Vagina (tissue), 2 donors: ENCODE results near the gene TIPARP. TPM values are rescaled to one million over a fixed set of nuclear protein-coding genes. Genes with fewer than 3 reads are reported as not detected.
A peak's percentile ranks its signal among the peaks of the same experiment; 100 is the strongest.

Experiments
- DNase-seq, 2 donors: peaks; one replicate each; pipeline ENCODE4 v3.0.0-alpha.2; 2017; ENCODE audit errors: extremely low spot score in 2 of 2
- H3K27ac ChIP-seq: fragments of 200-600 bp; sonication (generic); one replicate; pipeline ENCODE4 v1.5.1; 2019
- H3K27me3 ChIP-seq: fragments of 200-600 bp; sonication (generic); one replicate; pipeline ENCODE4 v1.5.1; 2019
- H3K36me3 ChIP-seq, 2 donors: fragments of 200-600 bp; sonication (generic); one replicate each; pipeline ENCODE4 v1.5.1; 2017 to 2019
- H3K4me1 ChIP-seq: fragments of 200-600 bp; sonication (generic); one replicate; pipeline ENCODE4 v1.5.1; 2019
- H3K4me3 ChIP-seq, 2 donors: fragments of 200-600 bp; sonication (generic); 1 replicate in 1 of 2; 2 replicates in 1 of 2; pipeline ENCODE4 v1.5.1; 2016 to 2019
- H3K9me3 ChIP-seq: fragments of 200-600 bp; sonication (generic); one replicate; pipeline ENCODE4 v1.5.1; 2019
- CTCF ChIP-seq, 3 experiments: fragments of 450-650 bp in 2 of 3; fragments of 200-600 bp in 1 of 3; sonication (generic) in 1 of 3; IDR thresholded peaks; one replicate each; pipeline ENCODE4 v1.5.1; 2017 to 2019; ENCODE audit warnings: antibody characterized with exemption in 3 of 3, mild to moderate bottlenecking in 2 of 3, moderate library complexity in 2 of 3
- POLR2A ChIP-seq, 2 donors: fragments of 450-650 bp; IDR thresholded peaks; one replicate each; pipeline ENCODE4 v1.6.1; 2017; ENCODE audit warnings: antibody characterized with exemption in 2 of 2, mild to moderate bottlenecking in 2 of 2, moderate library complexity in 2 of 2
- POLR2AphosphoS5 ChIP-seq, 2 donors: sonication (generic); formaldehyde crosslinking; IDR thresholded peaks; one replicate each; pipeline ENCODE4 v1.9.0; 2017; ENCODE audit warnings: antibody characterized with exemption in 2 of 2, mild to moderate bottlenecking in 2 of 2, low read depth in 1 of 2; ENCODE audit not compliant: insufficient read depth in 1 of 2
- intact Hi-C: fragments of 100-400 bp; cut with DNase I; formaldehyde crosslinking; loops from one replicate; pipeline ENCODE4 v1.15.1; 2023
- total RNA-seq: library from RNA; depleted of rRNA; stranded (reverse); fragments of >200 nt; gene quantifications from one replicate; pipeline ENCODE4 v1.2.3, GENCODE V29; 2016

Gene TIPARP
- 44.0 TPM for total RNA-seq

- peak within 1 kb of the TSS; percentile 67 to 91 for H3K4me3 ChIP-seq
- intact Hi-C loops: loop anchor here (2.0 to 10.0 kb wide), 3 partner anchors 122 to 415 kb away; partner anchors contain the start of gene LEKR1
- H3K36me3 ChIP-seq: peaks cover 0 to 15% of the 10 kb centered on the region in 2 donors
- peaks cover 25% of the 10 kb centered on the region for H3K4me1 ChIP-seq
- H3K9me3 ChIP-seq: no peaks in the 10 kb centered on the region
- H3K27me3 ChIP-seq: no peaks in the 10 kb centered on the region
- peak; percentile 99 for DNase-seq
- TF ChIP-seq POLR2A (IDR thresholded peaks at IDR 0.05) (peak; percentile 93 to 97), CTCF (IDR thresholded peaks at IDR 0.05) (peak; percentile 29 to 69 (median 65)), POLR2AphosphoS5 (IDR thresholded peaks at IDR 0.05; ENCODE audit: insufficient read depth in 1 of 2, low read depth in 1 of 2) (peak; percentile 91 to 99)
- peak within 1 kb of the TSS; percentile 95 for H3K27ac ChIP-seq
These were observed at the start of gene TIPARP for GRCh38 chr3:156674046-156674910. TIPARP (plus strand) TSS chr3:156674590; CDS start chr3:156677698, 3,108 bp downstream.

- no peaks in the 10 kb centered on the region for H3K36me3 ChIP-seq
- DNase-seq: no peak
- TF ChIP-seq POLR2AphosphoS5 (IDR thresholded peaks at IDR 0.05; ENCODE audit: insufficient read depth in 1 of 2, low read depth in 1 of 2) (no peak), POLR2A (IDR thresholded peaks at IDR 0.05) (no peak), CTCF (IDR thresholded peaks at IDR 0.05) (no peak)
- intact Hi-C loops: no loop called here
- H3K4me1 ChIP-seq: no peaks in the 10 kb centered on the region
- H3K9me3 ChIP-seq: no peaks in the 10 kb centered on the region
- H3K27ac ChIP-seq: no peak overlapping the region
- H3K4me3 ChIP-seq: no peak overlapping the region
- H3K27me3 ChIP-seq: no peaks in the 10 kb centered on the region
These were observed 48.3 kb upstream of the TIPARP start for GRCh38 chr3:156626104-156626503.

GRCh38 chr3:156627946-156628569 is 46.3 kb upstream of the TIPARP start:
- Histone ChIP-seq H3K27ac (no peak overlapping the region), H3K9me3 (no peaks in the 10 kb centered on the region), H3K4me3 (no peak overlapping the region), H3K36me3 (no peaks in the 10 kb centered on the region), H3K27me3 (no peaks in the 10 kb centered on the region), H3K4me1 (no peaks in the 10 kb centered on the region)
- no peak for TF ChIP-seq POLR2AphosphoS5 (IDR thresholded peaks at IDR 0.05; ENCODE audit: insufficient read depth in 1 of 2, low read depth in 1 of 2)
- TF ChIP-seq CTCF (IDR thresholded peaks at IDR 0.05): no peak
- TF ChIP-seq POLR2A (IDR thresholded peaks at IDR 0.05): no peak
- DNase-seq: no peak
- intact Hi-C loops: no loop called here

- Histone ChIP-seq H3K36me3 (no peaks in the 10 kb centered on the region), H3K27me3 (no peaks in the 10 kb centered on the region), H3K4me1 (no peaks in the 10 kb centered on the region), H3K4me3 (no peak overlapping the region), H3K27ac (no peak overlapping the region), H3K9me3 (no peaks in the 10 kb centered on the region)
- TF ChIP-seq POLR2A (IDR thresholded peaks at IDR 0.05) (no peak), POLR2AphosphoS5 (IDR thresholded peaks at IDR 0.05; ENCODE audit: insufficient read depth in 1 of 2, low read depth in 1 of 2) (no peak), CTCF (IDR thresholded peaks at IDR 0.05) (no peak)
- intact Hi-C loops: no loop called here
- DNase-seq: no peak
These were observed 45.4 kb upstream of the TIPARP start for GRCh38 chr3:156628836-156629618.
